OCI-LY7 (cell line): ENCODE data around the gene PCDHB14. TPM values are rescaled to one million over a fixed set of nuclear protein-coding genes. Genes with fewer than 3 reads are reported as not detected.

Experiments
- BruUV-seq: library from RNA; stranded (reverse); fragments of 400-500 nt; replicated peaks from 2 replicates; lab custom pipeline; 2021; lab: Mats Ljungman, UMichigan
- CTCF ChIA-PET: fragments of 300-600 bp; sonication (Branson Sonifier 250); formaldehyde crosslinking; loops from one replicate; lab custom pipeline; 2022; ENCODE audit warnings: antibody characterized with exemption; ENCODE audit not compliant: unreplicated experiment; lab: Charles Lee
- POLR2A ChIA-PET: fragments of 300-600 bp; sonication (Branson Sonifier 250); formaldehyde crosslinking; loops from one replicate; lab custom pipeline; 2022; ENCODE audit warnings: antibody characterized with exemption; lab: Charles Lee
- DNase-seq: peaks from one replicate; pipeline ENCODE4 v3.0.0-alpha.2; 2015; ENCODE audit warnings: low spot score
- H2AFZ ChIP-seq: fragments of 200-600 bp; sonication (generic), shearing (Covaris generic); 2 replicates; pipeline ENCODE4 v1.6.1; 2014; ENCODE audit warnings: mild to moderate bottlenecking, antibody characterized with exemption, low read length, moderate library complexity
- H3K27ac ChIP-seq: fragments of 200-600 bp; sonication (generic); 2 replicates; pipeline ENCODE4 v1.5.1; 2014; ENCODE audit warnings: mixed run types, low read depth, mild to moderate bottlenecking, moderate library complexity, low read length, inconsistent platforms; ENCODE audit not compliant: poor library complexity, severe bottlenecking
- H3K36me3 ChIP-seq: fragments of 200-600 bp; sonication (generic); 2 replicates; pipeline ENCODE4 v1.6.1; 2014; ENCODE audit warnings: mild to moderate bottlenecking, antibody characterized with exemption, low read length, moderate library complexity, mixed read lengths; ENCODE audit not compliant: insufficient read depth
- H3K4me1 ChIP-seq: fragments of 200-600 bp; sonication (generic); 2 replicates; pipeline ENCODE4 v1.5.1; 2014; ENCODE audit warnings: mild to moderate bottlenecking, low read length; ENCODE audit not compliant: insufficient read depth, poor library complexity, severe bottlenecking
- H3K4me2 ChIP-seq: fragments of 200-600 bp; sonication (generic); 2 replicates; pipeline ENCODE4 v1.6.1; 2014; ENCODE audit warnings: mild to moderate bottlenecking, low read length
- H3K4me3 ChIP-seq: fragments of 200-600 bp; sonication (generic); 2 replicates; pipeline ENCODE4 v1.5.1; 2014; ENCODE audit warnings: mild to moderate bottlenecking, low read depth, low read length; ENCODE audit not compliant: poor library complexity, severe bottlenecking
- H3K79me2 ChIP-seq: fragments of 200-600 bp; sonication (generic); 2 replicates; pipeline ENCODE4 v1.6.1; 2016; ENCODE audit warnings: low read depth, mild to moderate bottlenecking, low read length, moderate library complexity, mixed read lengths; ENCODE audit not compliant: insufficient read depth
- H3K9me2 ChIP-seq: fragments of 200-600 bp; sonication (generic); 2 replicates; pipeline ENCODE4 v1.6.1; 2016; ENCODE audit warnings: mild to moderate bottlenecking, low read length, mixed read lengths; ENCODE audit not compliant: insufficient read depth
- H3K9me3 ChIP-seq: fragments of 200-600 bp; sonication (generic); 2 replicates; pipeline ENCODE4 v1.6.1; 2014; ENCODE audit warnings: mild to moderate bottlenecking, mixed run types, low read length, mixed read lengths
- H4K20me1 ChIP-seq: fragments of 200-600 bp; sonication (generic); 2 replicates; pipeline ENCODE4 v1.6.1; 2014; ENCODE audit warnings: mild to moderate bottlenecking, antibody characterized with exemption, low read length, moderate library complexity, mixed read lengths; ENCODE audit not compliant: insufficient read depth
- CTCF ChIP-seq: fragments of 200-600 bp; sonication (generic); conservative IDR thresholded peaks from 2 replicates; pipeline ENCODE4 v1.5.1; 2014; ENCODE audit warnings: mild to moderate bottlenecking, antibody characterized with exemption, low read length, moderate library complexity, mixed read lengths
- EZH2phosphoT487 ChIP-seq: fragments of 200-600 bp; sonication (generic); IDR thresholded peaks from 2 replicates; pipeline ENCODE4 v1.6.1; 2018; ENCODE audit warnings: low read depth, borderline replicate concordance, mild to moderate bottlenecking, mixed run types, antibody characterized with exemption, low read length, moderate library complexity, mixed read lengths
- intact Hi-C: fragments of 100-400 bp; cut with micrococcal nuclease; formaldehyde crosslinking; loops from one replicate; pipeline ENCODE4 v1.10.0; 2022; ENCODE audit not compliant: unreplicated experiment
- total RNA-seq, 2 experiments: library from RNA; depleted of rRNA in 1 of 2; stranded (reverse); fragments of >200 nt in 1 of 2; shearing (Covaris generic) in 1 of 2; gene quantifications; 2 replicates each; pipeline ENCODE4 v1.2.3, GENCODE V29; 2014 to 2022

PCDHB14 gene
- total RNA-seq, 2 experiments from 2014 or later, result 0.22 TPM; not detected in 1

GRCh38 chr5:141250576-141250975 lies 27.4 kb downstream of the PCDHB14 start:
- Histone ChIP-seq H3K4me1 (no peaks in the 10 kb centered on the region), H3K79me2 (no peaks in the 10 kb centered on the region), H3K4me2 (no peak overlapping the region), H3K27ac (no peak overlapping the region), H3K4me3 (no peak overlapping the region), H3K36me3 (no peaks in the 10 kb centered on the region), H3K9me3 (peaks cover 13% of the 10 kb centered on the region; the same call in 1 of the 2 replicates), H4K20me1 (no peaks in the 10 kb centered on the region), H2AFZ (no peak overlapping the region), H3K9me2 (no peaks in the 10 kb centered on the region)
- no TSS peak for BruUV-seq
- peak; percentile 19 for DNase-seq
- intact Hi-C loops, result no loop called here
- TF ChIP-seq CTCF (peak; percentile 48), EZH2phosphoT487 (no peak)
- ChIA-PET CTCF (no interaction called here), POLR2A (no interaction called here)

- BruUV-seq, result no TSS peak
- H3K79me2 ChIP-seq, result no peaks in the 10 kb centered on the region
- no peak overlapping the region for H2AFZ ChIP-seq
- H4K20me1 ChIP-seq, result no peaks in the 10 kb centered on the region
- no peaks in the 10 kb centered on the region for H3K9me2 ChIP-seq
- intact Hi-C loops, result no loop called here
- no peak overlapping the region for H3K27ac ChIP-seq
- no peaks in the 10 kb centered on the region for H3K4me1 ChIP-seq
- no peaks in the 10 kb centered on the region for H3K36me3 ChIP-seq
- H3K4me2 ChIP-seq, result no peak overlapping the region
- no peak for DNase-seq
- H3K9me3 ChIP-seq, result peaks cover 41% of the 10 kb centered on the region
- POLR2A ChIA-PET, result no interaction called here
- CTCF ChIA-PET, result no interaction called here
- TF ChIP-seq EZH2phosphoT487, result no peak
- no peak for TF ChIP-seq CTCF
- H3K4me3 ChIP-seq, result no peak overlapping the region
These were observed 35.3 kb downstream of the PCDHB14 start for GRCh38 chr5:141258464-141258863.

- H3K9me3 ChIP-seq, result peaks cover 41% of the 10 kb centered on the region
These were observed 35.8 kb downstream of the PCDHB14 start for GRCh38 chr5:141258948-141259347.

More at GRCh38 chr5:141258948-141259347, 35.8 kb downstream of the PCDHB14 start:
- Histone ChIP-seq H3K4me1 (no peaks in the 10 kb centered on the region), H3K36me3 (no peaks in the 10 kb centered on the region), H4K20me1 (no peaks in the 10 kb centered on the region), H3K4me2 (no peak overlapping the region), H3K9me2 (no peaks in the 10 kb centered on the region), H3K4me3 (no peak overlapping the region), H3K79me2 (no peaks in the 10 kb centered on the region), H3K27ac (no peak overlapping the region), H2AFZ (no peak overlapping the region)
- ChIA-PET CTCF (no interaction called here), POLR2A (no interaction called here)
- no peak for TF ChIP-seq CTCF
- no peak for TF ChIP-seq EZH2phosphoT487
- intact Hi-C loops, result no loop called here
- BruUV-seq, result no TSS peak
- no peak for DNase-seq
